ENCODE results near the gene FBXO3. TPM values are rescaled to one million over a fixed set of nuclear protein-coding genes. Genes with fewer than 3 reads are reported as not detected.

FBXO3 gene
- total RNA-seq, 1 donor from 2014 or later: 22.3 TPM

- peaks cover 1% of the 10 kb centered on the region for H3K36me3 Mint-ChIP-seq (ENCODE audit: low read depth)
- H3K27ac Mint-ChIP-seq: no peak overlapping the region
Observed at GRCh38 chr11:33696931-33697638, 77.2 kb downstream of the FBXO3 start.

GRCh38 chr11:33696411-33696810, 77.9 kb downstream of the FBXO3 start:
- ATAC-seq (ENCODE audit: low read depth): no peak
- Mint-ChIP-seq H3K27me3 (peaks cover 6% of the 10 kb centered on the region), H3K27ac (no peak overlapping the region), H3K4me1 (peaks cover 12% of the 10 kb centered on the region), H3K36me3 (ENCODE audit: low read depth) (peaks cover 1% of the 10 kb centered on the region), H3K4me3 (no peak overlapping the region), H3K9me3 (no peaks in the 10 kb centered on the region)
- no peak for DNase-seq
- TF ChIP-seq CTCF (IDR thresholded peaks at IDR 0.05): no peak
- CTCF ChIA-PET: no interaction called here
- POLR2A ChIA-PET: no interaction called here
- intact Hi-C loops (cut with micrococcal nuclease): no loop called here

More at GRCh38 chr11:33696931-33697638, 77.2 kb downstream of the FBXO3 start:
- no peak for DNase-seq
- TF ChIP-seq CTCF (IDR thresholded peaks at IDR 0.05): no peak
- peaks cover 13% of the 10 kb centered on the region for H3K4me1 Mint-ChIP-seq
- no peak overlapping the region for H3K4me3 Mint-ChIP-seq
- CTCF ChIA-PET: no interaction called here
- no peaks in the 10 kb centered on the region for H3K9me3 Mint-ChIP-seq
- POLR2A ChIA-PET: no interaction called here
- intact Hi-C loops (cut with micrococcal nuclease): no loop called here
- peaks cover 6% of the 10 kb centered on the region for H3K27me3 Mint-ChIP-seq
- ATAC-seq (ENCODE audit: low read depth): no peak

- no peak for TF ChIP-seq CTCF (IDR thresholded peaks at IDR 0.05)
- H3K36me3 Mint-ChIP-seq (ENCODE audit: low read depth): no peaks in the 10 kb centered on the region
- CTCF ChIA-PET: interaction anchor here (1.1 kb wide), 1 partner anchor 47 kb away, joined by 3 read pairs; no protein-coding TSS in a partner anchor
- H3K27ac Mint-ChIP-seq: no peak overlapping the region
- H3K27me3 Mint-ChIP-seq: peaks cover 6% of the 10 kb centered on the region
- H3K4me1 Mint-ChIP-seq: peaks cover 5% of the 10 kb centered on the region
- intact Hi-C loops (cut with micrococcal nuclease): no loop called here
- DNase-seq (no peak), ATAC-seq (ENCODE audit: low read depth) (no peak)
- no peak overlapping the region for H3K4me3 Mint-ChIP-seq
- no peaks in the 10 kb centered on the region for H3K9me3 Mint-ChIP-seq
- POLR2A ChIA-PET: no interaction called here
Observed at GRCh38 chr11:33695051-33695566, 79.2 kb downstream of the FBXO3 start.

- CTCF ChIA-PET: interaction anchor here (1.1 kb wide), 1 partner anchor 48 kb away, joined by 3 read pairs; no protein-coding TSS in a partner anchor
- DNase-seq (no peak), ATAC-seq (ENCODE audit: low read depth) (no peak)
- Mint-ChIP-seq H3K27me3 (peaks cover 6% of the 10 kb centered on the region), H3K4me3 (no peak overlapping the region), H3K36me3 (ENCODE audit: low read depth) (no peaks in the 10 kb centered on the region), H3K9me3 (no peaks in the 10 kb centered on the region), H3K4me1 (peaks cover 2% of the 10 kb centered on the region), H3K27ac (no peak overlapping the region)
- POLR2A ChIA-PET: no interaction called here
- no peak for TF ChIP-seq CTCF (IDR thresholded peaks at IDR 0.05)
- intact Hi-C loops (cut with micrococcal nuclease): no loop called here
Observed at GRCh38 chr11:33694346-33695050, 79.8 kb downstream of the FBXO3 start.

- H3K4me1 Mint-ChIP-seq: peaks cover 2% of the 10 kb centered on the region
- ATAC-seq (ENCODE audit: low read depth): no peak
- H3K4me3 Mint-ChIP-seq: no peak overlapping the region
- no peaks in the 10 kb centered on the region for H3K36me3 Mint-ChIP-seq (ENCODE audit: low read depth)
- TF ChIP-seq CTCF (IDR thresholded peaks at IDR 0.05): no peak
- H3K9me3 Mint-ChIP-seq: no peaks in the 10 kb centered on the region
- CTCF ChIA-PET: interaction anchor here (1.1 to 1.2 kb wide), 2 partner anchors 9 to 50 kb away, joined by 3 read pairs; no protein-coding TSS in a partner anchor
- no peak for DNase-seq
- H3K27me3 Mint-ChIP-seq: peaks cover 6% of the 10 kb centered on the region
- POLR2A ChIA-PET: interaction anchor here (0.6 kb wide), 1 partner anchor 43 kb away, joined by 3 read pairs; the partner anchor contains the start of gene CD59
- H3K27ac Mint-ChIP-seq: no peak overlapping the region
- intact Hi-C loops (cut with micrococcal nuclease): no loop called here
Observed at GRCh38 chr11:33692541-33692940, 81.8 kb downstream of the FBXO3 start.

All from activated B cell treated with CpG ODN at 0.5 μM for 24 hours (primary cell).